GM18870 (cell line): ENCODE data around the gene AKAP14.
"Not testable (repeated sequence)": the region's sequence is repeated elsewhere in the genome, so short reads cannot be mapped to it uniquely, and the experiment has no call there.

ENCODE experiments used
- ATAC-seq: cut with Tn5 transposase; IDR thresholded peaks from one replicate; pipeline ENCODE4 v1.9.1; 2021; ENCODE audit warnings: moderate library complexity; ENCODE audit not compliant: unreplicated experiment

AKAP14 gene

GRCh38 chrX:119895843-119896326, at the start of gene AKAP14:
Gene AKAP14, plus strand, starts transcription at chrX:119895893. Its CDS starts 7,331 bp downstream, at chrX:119903224.
- ATAC-seq: no peak

GRCh38 chrX:119852382-119853353, 43.0 kb upstream of the AKAP14 start, which contains the start of gene UPF3B:
Gene UPF3B, minus strand, starts transcription at chrX:119852963. Its CDS starts 35 bp downstream, at chrX:119852928.
- peak; percentile 90 for ATAC-seq

GRCh38 chrX:119853444-119853843, 42.2 kb upstream of the AKAP14 start:
- ATAC-seq: no peak

- no peak for ATAC-seq
Measured at GRCh38 chrX:119870626-119871131, 25.0 kb upstream of the AKAP14 start.

GRCh38 chrX:119871245-119871598, 24.5 kb upstream of the AKAP14 start:
- ATAC-seq: peak; percentile 31

GRCh38 chrX:119871599-119872395, 23.9 kb upstream of the AKAP14 start, which contains the start of the genes NDUFA1 and RNF113A:
Gene NDUFA1, plus strand, starts transcription at chrX:119871832. Its CDS starts 80 bp downstream, at chrX:119871912.
Gene RNF113A, minus strand, starts transcription at chrX:119871733. Its CDS starts 120 bp downstream, at chrX:119871613.
- ATAC-seq: peak; percentile 82

GRCh38 chrX:119878740-119879139, 17.0 kb upstream of the AKAP14 start:
- ATAC-seq: no peak

- no peak for ATAC-seq
Measured at GRCh38 chrX:119880076-119880475, 15.6 kb upstream of the AKAP14 start.

- ATAC-seq: peak; percentile 78
Measured at GRCh38 chrX:119880552-119881437, 14.9 kb upstream of the AKAP14 start.

GRCh38 chrX:119885554-119886428, 9.9 kb upstream of the AKAP14 start:
- no peak for ATAC-seq

- peak; percentile 58 for ATAC-seq
Measured at GRCh38 chrX:119887721-119888425, 7.8 kb upstream of the AKAP14 start.

GRCh38 chrX:119890626-119891025, 5.1 kb upstream of the AKAP14 start:
- ATAC-seq: not testable (repeated sequence)

- ATAC-seq: not testable (repeated sequence)
Measured at GRCh38 chrX:119891961-119892692, 3.6 kb upstream of the AKAP14 start.

- ATAC-seq: no peak
Measured at GRCh38 chrX:119899125-119899524, 3.4 kb downstream of the AKAP14 start.

- ATAC-seq: no peak
Measured at GRCh38 chrX:119900976-119901375, 5.3 kb downstream of the AKAP14 start.

GRCh38 chrX:119916310-119916709, 20.6 kb downstream of the AKAP14 start:
- no peak for ATAC-seq

GRCh38 chrX:119917877-119918276, 22.2 kb downstream of the AKAP14 start:
- no peak for ATAC-seq
